K562 (cell line): Measurements from ENCODE around the gene RAD21L1. TPM values are rescaled to one million over a fixed set of nuclear protein-coding genes. Genes with fewer than 3 reads are reported as not detected.
A peak's percentile ranks its signal among the peaks of the same experiment; 100 is the strongest.

ENCODE experiments used
- ARID2 ChIP-seq: fragments of 450-650 bp; IDR thresholded peaks from 2 replicates; pipeline ENCODE4 v1.6.1; 2017; ENCODE audit warnings: antibody characterized with exemption, mild to moderate bottlenecking
- DPF2 ChIP-seq: fragments of 450-650 bp; IDR thresholded peaks from 2 replicates; pipeline ENCODE4 v1.6.1; 2016
- HDAC3 ChIP-seq: fragments of 450-650 bp; IDR thresholded peaks from 2 replicates; pipeline ENCODE4 v1.6.1; 2018; ENCODE audit warnings: borderline replicate concordance, mild to moderate bottlenecking, moderate library complexity; ENCODE audit not compliant: partially characterized antibody
- IRF1 ChIP-seq: sonication (generic); formaldehyde crosslinking; IDR thresholded peaks from 2 replicates; pipeline ENCODE4 v1.8.0; 2022; ENCODE audit warnings: missing genetic modification reagents, mild to moderate bottlenecking, borderline replicate concordance
- MNT ChIP-seq, 2 experiments: fragments of 450-650 bp; conservative IDR thresholded peaks; 2 replicates each; pipeline ENCODE4 v1.6.1; 2017; ENCODE audit warnings: mild to moderate bottlenecking in 2 of 2, moderate library complexity in 2 of 2
- MXI1 ChIP-seq: IDR thresholded peaks from 2 replicates; pipeline ENCODE4 v1.6.1; 2011; ENCODE audit warnings: low read depth, mild to moderate bottlenecking, improper control_type of control experiment, low read length
- MYBL2 ChIP-seq, 2 experiments: fragments of 450-650 bp in 1 of 2; sonication (generic) in 1 of 2; formaldehyde crosslinking in 1 of 2; IDR thresholded peaks; 2 replicates each; pipeline versions ENCODE4 v1.6.1 to v1.8.1; 2017 to 2022; ENCODE audit warnings: borderline replicate concordance in 1 of 2, inconsistent platforms in 1 of 2, low read depth in 1 of 2, mild to moderate bottlenecking in 1 of 2, missing genetic modification reagents in 1 of 2, moderate library complexity in 1 of 2
- RERE ChIP-seq: sonication (generic); formaldehyde crosslinking; IDR thresholded peaks from 2 replicates; pipeline ENCODE4 v1.8.0; 2023; ENCODE audit warnings: missing genetic modification reagents, mild to moderate bottlenecking, borderline replicate concordance
- SETDB1 ChIP-seq: IDR thresholded peaks from one replicate; pipeline ENCODE4 v1.6.1; 2012; ENCODE audit warnings: low read length, control low read depth, inconsistent platforms
- SIN3A ChIP-seq, 2 experiments: fragments of 150-350 bp in 1 of 2; IDR thresholded peaks; 2 replicates each; pipeline ENCODE4 v1.6.1; 2011 to 2016; ENCODE audit warnings: borderline replicate concordance in 2 of 2, low read depth in 2 of 2, low read length in 2 of 2, mild to moderate bottlenecking in 2 of 2, moderate library complexity in 2 of 2; ENCODE audit not compliant: control insufficient read depth in 1 of 2
- SMARCA4 ChIP-seq: fragments of 450-650 bp; IDR thresholded peaks from 2 replicates; pipeline ENCODE4 v1.6.1; 2016
- SP1 ChIP-seq: sonication (generic); formaldehyde crosslinking; IDR thresholded peaks from 2 replicates; pipeline ENCODE4 v1.8.1; 2022; ENCODE audit warnings: mild to moderate bottlenecking, missing genetic modification reagents
- SPI1 ChIP-seq: IDR thresholded peaks from 2 replicates; pipeline ENCODE4 v1.6.1; 2011; ENCODE audit warnings: low read depth, low read length, control low read depth, borderline replicate concordance
- TFAP4 ChIP-seq: sonication (generic); formaldehyde crosslinking; IDR thresholded peaks from 2 replicates; pipeline ENCODE4 v1.8.0; 2022; ENCODE audit warnings: missing genetic modification reagents, mild to moderate bottlenecking, moderate library complexity, borderline replicate concordance
- THRAP3 ChIP-seq: fragments of 450-650 bp; IDR thresholded peaks from 2 replicates; pipeline ENCODE4 v1.6.1; 2016; ENCODE audit warnings: mild to moderate bottlenecking, inconsistent platforms, borderline replicate concordance
- polyA plus RNA-seq, 8 experiments: library from polyadenylated mRNA; depleted of rRNA in 4 of 8; stranded (reverse) in 5 of 8; unstranded in 3 of 8; fragments of >200 nt; fragmentation: Nextera tagmentation in 2 of 8; fragmentation: Illumina TruSeq in 1 of 8; extraction: Ambion mirVana in 2 of 8; extraction: Trizol in 1 of 8; gene quantifications; 2 replicates each; pipeline versions ENCODE4 v1.2.1 to v1.2.3, GENCODE V29; 2011 to 2014; ENCODE audit warnings: inconsistent platforms in 1 of 8, missing spikeins in 1 of 8
- total RNA-seq, 7 experiments: library from RNA; depleted of rRNA in 6 of 7; stranded (reverse); fragments of >200 nt in 6 of 7; fragmentation: Illumina TruSeq in 2 of 7; extraction: Trizol in 2 of 7; gene quantifications; 2 replicates each; pipeline versions ENCODE4 v1.2.1 to v1.2.3, GENCODE V29; 2011 to 2021; ENCODE audit warnings: low replicate concordance in 1 of 7

The RAD21L1 gene
- total and polyA plus RNA-seq, 9 of the 15 experiments (the other 6 are each of a cell fraction or from before 2014, with no cell fraction given), result 0.17 to 1.7 (median 0.45) TPM; not detected in 1

- no peak for TF ChIP-seq DPF2
- no peak for TF ChIP-seq MNT (conservative IDR thresholded peaks at IDR 0.05)
- no peak for TF ChIP-seq IRF1 (CRISPR knock-in tag)
- TF ChIP-seq MXI1, result no peak
- 0 out of 2 replicates have a peak, but pooled peaks have one; percentile 15 for TF ChIP-seq ARID2
- TF ChIP-seq SIN3A (IDR thresholded peaks at IDR 0.05; ENCODE audit: borderline replicate concordance in 2 of 2, control insufficient read depth in 1 of 2, low read depth in 2 of 2, low read length in 2 of 2), result no peak
- TF ChIP-seq SPI1, result no peak
- peak; percentile 57 for TF ChIP-seq TFAP4
- no peak for TF ChIP-seq THRAP3
- TF ChIP-seq SMARCA4, result no peak
- TF ChIP-seq SETDB1, result no peak
- TF ChIP-seq MYBL2 (IDR thresholded peaks at IDR 0.05; ENCODE audit: low read depth), result no peak
- no peak for TF ChIP-seq MYBL2 (CRISPR knock-in tag; IDR thresholded peaks at IDR 0.05; ENCODE audit: borderline replicate concordance)
- peak; percentile 45; the same call in 1 of the 2 replicates for TF ChIP-seq SP1 (CRISPR knock-in tag)
- TF ChIP-seq RERE (CRISPR knock-in tag), result no peak
- no peak for TF ChIP-seq HDAC3
Observed at GRCh38 chr20:1212607-1213396, 13.0 kb upstream of the RAD21L1 start (continued).
